HUES48 (cell line): ENCODE data around the gene TRIO.

Source experiments
- H3K27ac ChIP-seq: one replicate; pipeline ENCODE4 v1.7.0; 2013; ENCODE audit warnings: low read depth, low read length, inconsistent platforms
- H3K27me3 ChIP-seq: 2 replicates; pipeline ENCODE4 v1.6.1; 2013; ENCODE audit warnings: mild to moderate bottlenecking, low read length; ENCODE audit not compliant: control insufficient read depth, insufficient read depth
- H3K36me3 ChIP-seq: 2 replicates; pipeline ENCODE4 v1.6.1; 2013; ENCODE audit warnings: low read length; ENCODE audit not compliant: control insufficient read depth, insufficient read depth
- H3K4me1 ChIP-seq: 2 replicates; pipeline ENCODE4 v1.6.1; 2013; ENCODE audit warnings: mild to moderate bottlenecking, low read length; ENCODE audit not compliant: control insufficient read depth, insufficient read depth
- H3K4me3 ChIP-seq: 2 replicates; pipeline ENCODE4 v1.5.1; 2013; ENCODE audit warnings: mild to moderate bottlenecking, low read depth, low read length
- H3K9ac ChIP-seq: 2 replicates; pipeline ENCODE4 v1.6.1; 2013; ENCODE audit warnings: mild to moderate bottlenecking, low read depth, low read length, moderate library complexity
- H3K9me3 ChIP-seq: 2 replicates; pipeline ENCODE4 v1.6.1; 2013; ENCODE audit warnings: low read length; ENCODE audit not compliant: control insufficient read depth, insufficient read depth

TRIO gene

GRCh38 chr5:14332746-14333145 is 189.6 kb downstream of the TRIO start:
- no peak overlapping the region for H3K4me3 ChIP-seq

DNA sequence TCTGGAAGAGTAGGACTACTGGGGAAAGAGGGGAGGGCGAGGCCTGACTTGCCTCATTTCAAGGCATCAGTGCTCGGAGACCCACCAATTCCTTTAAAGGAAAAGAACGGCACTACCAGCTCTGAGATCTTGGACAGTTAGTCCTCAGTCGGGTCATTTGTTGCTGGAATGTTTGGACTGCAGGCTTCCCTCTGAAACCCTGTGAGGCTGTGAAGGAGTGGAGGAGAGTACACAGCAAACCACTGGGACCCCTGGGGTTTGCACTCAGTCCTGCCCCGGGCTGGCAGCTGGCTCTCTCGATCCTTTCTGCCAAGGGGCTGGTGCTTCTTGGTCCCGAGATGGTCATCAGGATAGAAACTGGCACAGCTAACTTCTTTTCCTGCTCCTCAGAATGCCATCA is 194.5 kb downstream of the TRIO start:
- Histone ChIP-seq H3K27ac (no peak overlapping the region), H3K4me1 (peaks cover 27% of the 10 kb centered on the region), H3K36me3 (peaks cover 61% of the 10 kb centered on the region), H3K27me3 (no peaks in the 10 kb centered on the region), H3K9me3 (no peaks in the 10 kb centered on the region), H3K9ac (no peak overlapping the region), H3K4me3 (no peak overlapping the region)

More at GRCh38 chr5:14332746-14333145, 189.6 kb downstream of the TRIO start:
- H3K4me1 ChIP-seq = 0 out of 2 replicates have a peak, but pooled peaks cover 2% of the 10 kb centered on the region
- H3K9me3 ChIP-seq = no peaks in the 10 kb centered on the region
- peaks cover 59% of the 10 kb centered on the region for H3K36me3 ChIP-seq
- no peaks in the 10 kb centered on the region for H3K27me3 ChIP-seq
- no peak overlapping the region for H3K9ac ChIP-seq
- no peak overlapping the region for H3K27ac ChIP-seq

DNA sequence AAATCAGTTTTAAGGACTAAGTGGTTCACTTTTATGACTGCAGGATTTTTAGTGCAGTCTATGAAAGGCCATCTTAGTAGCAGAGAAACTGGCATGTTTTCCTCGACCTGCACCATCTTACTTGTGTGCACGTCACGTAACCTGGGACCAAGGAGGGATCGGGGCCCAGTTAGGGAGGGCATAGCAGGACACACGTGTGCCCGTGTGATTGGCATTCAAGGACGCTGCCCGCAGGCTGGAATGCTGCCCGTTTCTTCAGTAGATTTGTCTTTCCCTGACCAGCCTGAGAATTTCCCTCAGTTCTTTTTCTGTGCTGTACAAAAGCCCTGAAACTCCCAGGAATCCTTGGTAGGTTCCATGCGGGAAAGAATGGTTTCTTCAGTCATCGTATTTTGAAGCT is 196.3 kb downstream of the TRIO start:
- peaks cover 32% of the 10 kb centered on the region for H3K4me1 ChIP-seq

DNA sequence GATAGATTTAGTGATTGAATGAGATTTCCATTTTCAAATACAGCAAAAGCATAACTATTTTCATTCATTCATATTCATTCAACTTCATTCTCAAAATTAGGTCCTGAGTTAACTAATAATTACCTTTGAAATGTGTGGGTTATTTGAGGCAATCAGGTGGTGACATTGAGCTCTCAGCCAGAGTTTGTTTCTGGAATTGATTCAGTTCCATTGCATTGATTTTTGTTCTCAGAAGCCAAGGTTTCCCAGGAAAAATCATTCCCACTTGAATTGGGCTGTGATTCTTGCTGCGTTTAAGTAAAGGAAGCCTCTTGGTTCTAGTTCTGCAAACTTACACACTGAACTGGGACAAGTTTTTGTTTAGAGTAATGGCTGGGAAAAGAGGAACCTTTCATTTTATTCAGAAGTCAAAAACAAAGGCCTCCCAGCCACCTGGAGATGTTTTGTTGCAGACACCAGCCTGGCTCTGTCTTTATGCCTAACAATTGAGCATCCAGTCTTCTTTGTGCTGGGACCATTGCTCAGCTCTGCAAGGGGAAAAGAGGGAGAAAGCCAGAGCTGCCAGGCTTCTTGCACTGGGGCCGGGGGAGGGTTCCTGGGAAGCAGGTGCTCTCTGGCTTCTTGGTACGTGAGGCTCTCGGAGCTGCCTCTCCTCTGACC is 198.6 kb downstream of the TRIO start:
- Histone ChIP-seq H3K27me3 (no peaks in the 10 kb centered on the region), H3K9me3 (no peaks in the 10 kb centered on the region), H3K4me3 (peak overlapping the region; percentile 43), H3K36me3 (peaks cover 60% of the 10 kb centered on the region), H3K4me1 (peaks cover 32% of the 10 kb centered on the region), H3K9ac (peak overlapping the region; percentile 17), H3K27ac (peak overlapping the region; percentile 92)

More for the DNA sequence above, 196.3 kb downstream of the TRIO start:
- H3K4me3 ChIP-seq = no peak overlapping the region
- H3K27me3 ChIP-seq = no peaks in the 10 kb centered on the region
- H3K27ac ChIP-seq = no peak overlapping the region
- H3K9ac ChIP-seq = no peak overlapping the region
- peaks cover 62% of the 10 kb centered on the region for H3K36me3 ChIP-seq
- no peaks in the 10 kb centered on the region for H3K9me3 ChIP-seq

GRCh38 chr5:14342306-14342705 is 199.2 kb downstream of the TRIO start:
- Histone ChIP-seq H3K4me3 (peak overlapping the region; percentile 43), H3K4me1 (peaks cover 32% of the 10 kb centered on the region), H3K9me3 (no peaks in the 10 kb centered on the region), H3K27ac (peak overlapping the region; percentile 92), H3K36me3 (peaks cover 56% of the 10 kb centered on the region), H3K27me3 (no peaks in the 10 kb centered on the region), H3K9ac (peak overlapping the region; percentile 15; the same call in 1 of the 2 replicates)

- Histone ChIP-seq H3K9ac (no peak overlapping the region), H3K36me3 (peaks cover 46% of the 10 kb centered on the region), H3K27me3 (no peaks in the 10 kb centered on the region), H3K27ac (no peak overlapping the region), H3K4me3 (no peak overlapping the region), H3K9me3 (no peaks in the 10 kb centered on the region), H3K4me1 (peaks cover 32% of the 10 kb centered on the region)
These were observed 200.2 kb downstream of the TRIO start for GRCh38 chr5:14343376-14343775.

DNA sequence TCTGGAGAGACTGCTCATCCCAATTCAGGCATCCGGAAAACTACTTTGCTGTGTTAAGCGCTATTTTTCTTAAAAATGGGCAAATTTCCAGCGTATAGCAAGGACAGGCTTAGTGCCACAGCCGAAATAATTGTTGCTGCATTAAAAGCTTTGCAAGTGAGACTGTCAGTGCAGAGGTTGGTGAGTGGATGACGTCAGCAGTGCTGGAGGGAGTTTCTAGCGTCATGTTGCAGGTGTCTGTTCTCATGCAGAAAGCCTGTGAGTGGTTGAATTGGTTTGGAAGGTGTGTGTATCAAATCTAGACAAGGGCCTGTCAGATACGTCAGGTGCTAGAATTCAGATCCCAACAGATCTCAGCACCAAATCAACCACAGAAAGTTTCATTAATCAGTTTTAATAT is 204.4 kb downstream of the TRIO start:
- Histone ChIP-seq H3K9ac (no peak overlapping the region), H3K27me3 (no peaks in the 10 kb centered on the region), H3K36me3 (peaks cover 32% of the 10 kb centered on the region), H3K27ac (no peak overlapping the region), H3K9me3 (no peaks in the 10 kb centered on the region), H3K4me1 (peaks cover 6% of the 10 kb centered on the region), H3K4me3 (no peak overlapping the region)

GRCh38 chr5:14348142-14348541 is 205.0 kb downstream of the TRIO start:
- Histone ChIP-seq H3K4me3 (no peak overlapping the region), H3K9me3 (no peaks in the 10 kb centered on the region), H3K9ac (no peak overlapping the region), H3K4me1 (no peaks in the 10 kb centered on the region), H3K36me3 (peaks cover 32% of the 10 kb centered on the region), H3K27me3 (no peaks in the 10 kb centered on the region), H3K27ac (no peak overlapping the region)

DNA sequence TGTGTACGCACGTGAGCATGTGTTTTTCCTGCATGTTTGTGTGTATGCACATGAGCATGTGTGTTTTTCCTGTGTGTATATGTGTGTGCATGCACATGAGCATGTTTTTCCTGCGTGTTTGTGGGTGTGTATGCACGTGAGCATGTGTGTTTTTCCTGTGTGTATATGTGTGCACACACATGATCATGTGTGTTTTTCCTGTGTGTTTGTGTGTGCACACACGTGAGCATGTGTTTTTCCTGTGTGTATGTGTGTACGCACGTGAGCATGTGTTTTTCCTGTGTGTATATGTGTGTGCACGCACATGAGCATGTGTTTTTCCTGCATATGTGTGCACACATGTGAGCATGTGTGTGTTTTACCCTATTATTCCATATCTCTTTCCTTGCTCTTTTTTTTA is 205.9 kb downstream of the TRIO start:
- peaks cover 25% of the 10 kb centered on the region for H3K36me3 ChIP-seq
- no peak overlapping the region for H3K27ac ChIP-seq
- no peaks in the 10 kb centered on the region for H3K9me3 ChIP-seq
- H3K4me1 ChIP-seq = no peaks in the 10 kb centered on the region
- no peak overlapping the region for H3K4me3 ChIP-seq
- H3K27me3 ChIP-seq = no peaks in the 10 kb centered on the region
- no peak overlapping the region for H3K9ac ChIP-seq

GRCh38 chr5:14351086-14351661 is 208.0 kb downstream of the TRIO start:
- Histone ChIP-seq H3K36me3 (peaks cover 12% of the 10 kb centered on the region; the same call in 1 of the 2 replicates), H3K9me3 (no peaks in the 10 kb centered on the region), H3K4me1 (no peaks in the 10 kb centered on the region), H3K9ac (no peak overlapping the region), H3K27ac (no peak overlapping the region), H3K4me3 (no peak overlapping the region), H3K27me3 (no peaks in the 10 kb centered on the region)

- Histone ChIP-seq H3K27ac (no peak overlapping the region), H3K36me3 (peaks cover 10% of the 10 kb centered on the region; the same call in 1 of the 2 replicates), H3K4me1 (peaks cover 3% of the 10 kb centered on the region), H3K9me3 (no peaks in the 10 kb centered on the region), H3K9ac (no peak overlapping the region), H3K4me3 (no peak overlapping the region), H3K27me3 (no peaks in the 10 kb centered on the region)
These were observed 208.9 kb downstream of the TRIO start for GRCh38 chr5:14351845-14352712.
